ENCODE data around the gene PRR30.

- no peak for TF ChIP-seq CTCF (conservative IDR thresholded peaks at IDR 0.05 in 1 of 2, IDR thresholded peaks at IDR 0.05 in 1 of 2; ENCODE audit: low read depth in 1 of 2, low read length in 2 of 2)
- no peak for TF ChIP-seq EZH2 (IDR thresholded peaks at IDR 0.05; ENCODE audit: low read length, missing control alignments)
Observed at GRCh38 chr2:27093430-27094352, 45.5 kb downstream of the PRR30 start.
